Astrocyte of the spinal cord (primary cell): ENCODE measurements around the gene BMI1.

Experiments
- DNase-seq: peaks from one replicate; pipeline ENCODE4 v3.0.0; 2011; ENCODE audit warnings: low read depth, low spot score
- H3K4me3 ChIP-seq: 2 replicates; pipeline ENCODE4 v1.5.1; 2011; ENCODE audit warnings: low read depth, mild to moderate bottlenecking, low read length, moderate library complexity
- in situ Hi-C: cut with HindIII; loops from 2 replicates; pipeline ENCODE4 v1.10.0; 2017; ENCODE audit warnings: low sequenced_read_pairs
- TF ChIP-seq, protein P1 (sequence below): IDR thresholded peaks from 2 replicates; pipeline ENCODE4 v1.5.1; 2012; ENCODE audit warnings: low read depth, mild to moderate bottlenecking, low read length, inconsistent platforms

BMI1 gene

DNA sequence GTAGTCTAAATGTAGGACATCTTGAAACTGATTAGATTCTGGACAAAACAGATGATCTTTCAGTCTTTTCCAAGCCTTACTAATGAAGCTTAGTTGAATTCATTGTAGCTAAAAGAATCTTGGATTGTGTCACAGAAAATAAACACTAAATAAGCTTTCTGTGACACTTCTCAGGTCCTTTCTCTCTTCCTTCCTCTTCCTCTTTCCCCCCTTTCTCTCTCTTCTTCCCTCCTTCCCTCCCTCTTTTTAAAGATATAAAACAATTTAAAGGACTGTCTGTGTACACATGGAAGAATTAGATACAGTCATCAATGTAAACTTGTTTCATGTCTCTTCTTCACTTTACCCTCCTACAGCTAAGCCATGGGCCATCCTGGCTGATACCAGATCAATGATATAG lies 10.0 kb upstream of the BMI1 start:
- TF ChIP-seq, protein P1, sequence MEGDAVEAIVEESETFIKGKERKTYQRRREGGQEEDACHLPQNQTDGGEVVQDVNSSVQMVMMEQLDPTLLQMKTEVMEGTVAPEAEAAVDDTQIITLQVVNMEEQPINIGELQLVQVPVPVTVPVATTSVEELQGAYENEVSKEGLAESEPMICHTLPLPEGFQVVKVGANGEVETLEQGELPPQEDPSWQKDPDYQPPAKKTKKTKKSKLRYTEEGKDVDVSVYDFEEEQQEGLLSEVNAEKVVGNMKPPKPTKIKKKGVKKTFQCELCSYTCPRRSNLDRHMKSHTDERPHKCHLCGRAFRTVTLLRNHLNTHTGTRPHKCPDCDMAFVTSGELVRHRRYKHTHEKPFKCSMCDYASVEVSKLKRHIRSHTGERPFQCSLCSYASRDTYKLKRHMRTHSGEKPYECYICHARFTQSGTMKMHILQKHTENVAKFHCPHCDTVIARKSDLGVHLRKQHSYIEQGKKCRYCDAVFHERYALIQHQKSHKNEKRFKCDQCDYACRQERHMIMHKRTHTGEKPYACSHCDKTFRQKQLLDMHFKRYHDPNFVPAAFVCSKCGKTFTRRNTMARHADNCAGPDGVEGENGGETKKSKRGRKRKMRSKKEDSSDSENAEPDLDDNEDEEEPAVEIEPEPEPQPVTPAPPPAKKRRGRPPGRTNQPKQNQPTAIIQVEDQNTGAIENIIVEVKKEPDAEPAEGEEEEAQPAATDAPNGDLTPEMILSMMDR = no peak
- no peak for DNase-seq
- in situ Hi-C loops = no loop called here
- no peak overlapping the region for H3K4me3 ChIP-seq

DNA sequence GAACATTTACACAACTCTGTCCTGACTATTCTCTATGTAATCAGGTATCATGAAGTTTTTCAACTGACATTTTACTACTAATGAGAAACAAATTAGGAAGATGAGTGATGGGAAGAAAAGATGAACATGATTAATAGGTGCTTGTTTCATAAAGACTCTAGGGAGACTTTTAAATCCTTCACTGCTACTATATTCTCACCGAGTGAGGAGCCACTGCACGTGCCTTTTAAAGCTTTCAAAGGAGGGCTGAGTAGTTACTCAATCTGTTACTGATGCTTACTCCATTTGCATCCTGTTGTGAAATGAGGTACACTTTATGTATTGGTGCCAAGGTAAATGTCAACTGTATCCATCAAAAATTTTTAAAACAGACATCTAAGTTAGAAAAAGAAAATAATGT lies 6.0 kb upstream of the BMI1 start:
- no peak for DNase-seq
- in situ Hi-C loops = no loop called here
- TF ChIP-seq, protein P1 = no peak
- H3K4me3 ChIP-seq = no peak overlapping the region

DNA sequence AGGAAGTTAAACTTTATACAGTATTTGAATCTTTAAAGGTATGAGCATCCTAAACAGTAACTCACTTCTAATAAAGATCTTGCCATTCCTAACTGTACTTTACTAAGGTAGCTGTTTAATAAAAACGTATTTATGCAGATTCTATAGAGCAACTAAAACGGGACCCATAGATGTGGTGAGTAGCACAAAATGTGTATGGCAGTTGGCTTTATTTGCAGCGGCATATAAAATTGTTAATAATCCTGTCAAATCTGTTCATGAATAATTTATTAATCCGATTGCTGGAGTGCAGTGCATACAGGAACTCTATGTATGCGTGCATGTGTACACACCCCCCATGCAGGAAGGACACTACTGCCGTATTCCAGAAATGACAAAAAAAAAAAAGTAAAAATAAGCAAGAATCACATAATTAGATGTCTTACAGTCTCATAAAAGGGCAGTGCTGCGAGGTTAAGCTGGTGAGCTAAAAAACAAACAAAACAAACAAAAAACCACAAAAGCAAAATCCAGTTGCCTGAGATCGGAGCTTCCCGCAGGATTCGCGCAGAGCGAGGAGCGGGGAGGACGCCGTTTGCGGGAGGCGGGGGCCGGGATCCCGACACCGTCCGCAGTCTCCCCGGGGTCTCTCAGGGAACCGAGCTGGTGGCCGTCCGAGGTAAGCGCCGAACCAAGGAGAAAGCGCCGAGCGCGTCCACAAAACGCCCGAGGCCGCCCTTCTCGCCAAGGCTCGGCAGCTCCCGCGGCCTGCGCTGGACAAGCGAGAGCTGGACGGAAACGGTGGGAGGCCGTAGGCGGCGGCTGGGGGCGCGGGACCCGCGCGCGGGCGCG lies 5.2 kb upstream of the BMI1 start:
- TF ChIP-seq, protein P1 = no peak
- in situ Hi-C loops = no loop called here
- H3K4me3 ChIP-seq = peak overlapping the region; percentile 75
- DNase-seq = no peak

DNA sequence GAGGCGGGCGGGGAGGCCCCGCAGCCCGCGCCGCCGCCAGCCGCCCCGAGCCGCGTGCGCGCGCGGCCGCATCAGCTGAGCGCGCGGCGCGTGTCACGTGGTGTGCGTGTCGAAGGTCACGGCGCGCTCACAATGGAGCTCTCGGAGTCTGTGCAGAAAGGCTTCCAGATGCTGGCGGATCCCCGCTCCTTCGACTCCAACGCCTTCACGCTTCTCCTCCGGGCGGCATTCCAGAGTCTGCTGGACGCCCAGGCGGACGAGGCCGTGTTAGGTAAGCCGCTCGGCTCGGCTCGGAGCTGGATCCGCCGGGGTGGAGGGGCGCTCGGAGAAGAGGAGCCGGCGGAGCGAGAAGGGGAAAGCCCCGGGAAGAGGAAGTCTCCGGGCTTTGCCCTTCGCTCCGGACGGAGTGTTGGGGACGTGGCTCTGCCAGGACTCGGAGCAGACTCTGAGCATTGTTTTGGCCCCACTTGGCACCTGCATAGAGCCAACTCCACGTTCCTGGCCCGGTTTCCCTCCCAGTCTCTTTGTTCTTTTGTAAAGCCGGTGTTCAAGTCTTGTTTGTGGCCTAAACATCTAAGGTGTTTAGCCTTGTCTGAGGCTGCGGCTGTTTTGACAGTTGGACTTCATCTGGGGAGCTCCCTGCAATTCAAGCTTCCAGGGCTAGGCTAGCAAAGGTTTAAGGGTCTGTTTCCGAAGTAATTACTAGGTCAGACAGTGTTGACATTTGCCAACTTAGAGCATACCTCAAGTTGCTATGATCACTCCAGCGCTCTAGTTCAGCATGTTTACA lies 4.4 kb upstream of the BMI1 start, which contains the start of gene COMMD3:
TSS of gene COMMD3 (plus strand) at position 103 of the 790 bp plus-strand sequence. CDS start at position 133, 30 bp downstream.
- peak within 1 kb of the TSS; percentile 75 for H3K4me3 ChIP-seq
- in situ Hi-C loops = no loop called here
- DNase-seq = peak; percentile 87
- TF ChIP-seq, protein P1 = no peak

DNA sequence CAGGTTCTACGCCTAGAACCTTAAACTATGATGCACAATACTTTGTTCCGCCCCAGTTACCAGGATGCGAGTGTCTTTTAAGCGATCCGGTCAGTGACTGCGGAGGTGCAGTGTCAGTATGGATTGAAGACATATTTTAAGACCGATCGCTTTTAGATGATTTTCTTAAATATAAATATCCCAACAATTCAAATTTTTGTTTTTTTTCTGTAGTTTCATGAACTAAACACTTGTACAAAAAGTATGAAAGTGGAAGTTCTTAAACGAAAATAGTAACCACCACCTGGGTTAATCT lies 3.9 kb upstream of the BMI1 start:
- in situ Hi-C loops = no loop called here
- no peak for DNase-seq
- TF ChIP-seq, protein P1 = no peak
- peak overlapping the region; percentile 75 for H3K4me3 ChIP-seq

DNA sequence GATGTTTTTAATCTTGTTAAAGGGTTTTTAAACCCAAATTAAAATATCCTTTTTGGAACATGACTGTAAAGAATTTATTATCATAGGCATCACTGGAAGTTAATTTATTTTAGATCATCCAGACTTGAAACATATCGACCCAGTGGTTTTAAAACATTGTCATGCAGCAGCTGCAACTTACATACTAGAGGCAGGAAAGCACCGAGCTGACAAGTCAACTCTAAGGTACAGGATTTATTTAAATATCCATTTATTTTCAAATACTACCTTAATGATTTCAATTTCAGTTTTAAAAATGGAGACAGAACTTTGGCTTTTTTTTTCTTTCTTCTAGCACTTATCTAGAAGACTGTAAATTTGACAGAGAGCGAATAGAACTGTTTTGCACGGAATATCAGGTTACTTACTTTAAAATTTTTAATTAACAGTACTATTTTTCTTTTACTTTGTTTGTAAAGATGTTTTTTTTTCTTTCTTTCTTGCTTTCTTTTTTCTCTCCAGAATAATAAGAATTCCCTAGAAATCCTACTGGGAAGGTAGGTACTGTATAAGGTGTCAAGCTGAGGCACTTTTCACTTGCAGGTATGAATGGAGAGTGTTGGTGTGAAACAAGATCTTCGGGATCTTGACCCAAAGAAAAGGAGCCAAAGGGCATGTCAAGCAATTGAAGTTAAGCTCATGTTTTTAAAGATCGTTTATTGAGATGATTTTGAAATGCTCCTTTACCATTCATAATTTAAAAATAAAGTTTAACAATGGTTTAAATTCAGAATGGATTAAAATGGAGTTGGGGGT lies 2.9 kb upstream of the BMI1 start:
- TF ChIP-seq, protein P1 = no peak
- in situ Hi-C loops = no loop called here
- no peak for DNase-seq
- no peak overlapping the region for H3K4me3 ChIP-seq
